Mesendoderm (in vitro differentiated cells): ENCODE measurements around the gene ARMC5.

Experiments used
- DNase-seq: peaks from one replicate; pipeline ENCODE4 v3.0.0; 2013
- H2AK5ac ChIP-seq: 2 replicates; pipeline ENCODE4 v1.6.1; 2013; ENCODE audit warnings: low read length, inconsistent platforms
- H2BK120ac ChIP-seq: 2 replicates; pipeline ENCODE4 v1.6.1; 2013; ENCODE audit warnings: low read depth, mild to moderate bottlenecking, low read length, moderate library complexity, mixed read lengths
- H2BK15ac ChIP-seq: replicated peaks from 2 replicates; pipeline ENCODE4 v1.6.1; 2013; ENCODE audit warnings: low read depth, mild to moderate bottlenecking, moderate library complexity
- H2BK5ac ChIP-seq: 2 replicates; pipeline ENCODE4 v1.6.1; 2013; ENCODE audit warnings: low read length, inconsistent platforms
- H3K18ac ChIP-seq: 2 replicates; pipeline ENCODE4 v1.6.1; 2013; ENCODE audit warnings: mild to moderate bottlenecking, low read length, mixed read lengths
- H3K23ac ChIP-seq: one replicate; pipeline ENCODE4 v1.6.1; 2013; ENCODE audit warnings: low read length
- H3K27ac ChIP-seq: 2 replicates; pipeline ENCODE4 v1.5.1; 2013; ENCODE audit warnings: low read depth, mild to moderate bottlenecking, inconsistent platforms, low read length, moderate library complexity
- H3K27me3 ChIP-seq: 2 replicates; pipeline ENCODE4 v1.6.1; 2013; ENCODE audit warnings: low read length, control low read depth, mild to moderate bottlenecking, inconsistent platforms; ENCODE audit not compliant: insufficient read depth, poor library complexity
- H3K36me3 ChIP-seq: 2 replicates; pipeline ENCODE4 v1.6.1; 2013; ENCODE audit warnings: low read length, inconsistent platforms; ENCODE audit not compliant: control insufficient read depth, insufficient read depth
- H3K4ac ChIP-seq: one replicate; pipeline ENCODE4 v1.6.1; 2013; ENCODE audit warnings: low read depth, mild to moderate bottlenecking, low read length, moderate library complexity
- H3K4me1 ChIP-seq: 2 replicates; pipeline ENCODE4 v1.6.1; 2013; ENCODE audit warnings: low read depth, low read length, inconsistent platforms; ENCODE audit not compliant: control insufficient read depth
- H3K4me2 ChIP-seq: 2 replicates; pipeline ENCODE4 v1.6.1; 2013; ENCODE audit warnings: low read length
- H3K4me3 ChIP-seq: 2 replicates; pipeline ENCODE4 v1.5.1; 2013; ENCODE audit warnings: mild to moderate bottlenecking, low read length
- H3K56ac ChIP-seq: one replicate; pipeline ENCODE4 v1.6.1; 2013; ENCODE audit warnings: low read length
- H3K79me1 ChIP-seq: 2 replicates; pipeline ENCODE4 v1.6.1; 2013; ENCODE audit warnings: low read length, inconsistent platforms
- H3K79me2 ChIP-seq: 2 replicates; pipeline ENCODE4 v1.6.1; 2013; ENCODE audit warnings: mild to moderate bottlenecking, low read length; ENCODE audit not compliant: control insufficient read depth, insufficient read depth
- H3K9ac ChIP-seq: 2 replicates; pipeline ENCODE4 v1.6.1; 2013; ENCODE audit warnings: low read length, inconsistent platforms
- H4K5ac ChIP-seq: one replicate; pipeline ENCODE4 v1.6.1; 2013; ENCODE audit warnings: low read length
- H4K8ac ChIP-seq: one replicate; pipeline ENCODE4 v1.6.1; 2013; ENCODE audit warnings: low read depth, mild to moderate bottlenecking, control low read depth, low read length, moderate library complexity
- WGBS: extraction: QIAGEN DNeasy Blood & Tissue Kit; methylation state at CpG from one replicate; pipeline ENCODE4 v1.1.7; 2013; ENCODE audit warnings: low lambda C conversion rate, missing lambda C conversion rate; ENCODE audit not compliant: insufficient coverage; ENCODE audit errors: extremely low coverage; 5-methylcytosine and 5-hydroxymethylcytosine counted together

The ARMC5 gene

DNA sequence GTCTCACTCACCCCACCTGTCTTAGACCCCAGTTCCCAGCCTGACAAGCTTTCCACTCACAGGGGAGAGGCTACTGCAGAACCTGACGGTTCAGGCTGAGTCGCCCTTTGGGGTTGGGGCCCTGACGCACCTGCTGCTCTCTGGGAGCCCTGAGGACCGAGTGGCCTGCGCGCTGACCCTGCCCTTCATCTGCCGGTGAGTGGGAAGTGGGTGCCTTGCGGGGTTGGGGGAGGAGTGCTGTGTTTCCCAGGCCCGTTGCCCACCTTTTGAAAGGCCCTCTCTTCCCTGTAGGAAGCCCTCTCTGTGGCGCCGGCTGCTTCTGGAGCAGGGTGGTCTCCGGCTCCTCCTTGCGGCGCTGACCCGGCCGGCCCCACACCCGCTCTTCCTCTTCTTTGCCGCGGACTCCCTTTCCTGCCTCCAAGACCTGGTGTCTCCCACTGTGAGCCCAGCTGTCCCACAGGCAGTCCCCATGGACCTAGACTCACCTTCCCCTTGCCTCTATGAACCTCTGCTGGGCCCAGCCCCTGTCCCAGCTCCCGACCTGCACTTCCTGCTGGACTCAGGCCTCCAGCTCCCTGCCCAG is 6.6 kb downstream of the ARMC5 start:
- Histone ChIP-seq H2BK5ac (no peak overlapping the region), H4K5ac (no peak overlapping the region)

DNA sequence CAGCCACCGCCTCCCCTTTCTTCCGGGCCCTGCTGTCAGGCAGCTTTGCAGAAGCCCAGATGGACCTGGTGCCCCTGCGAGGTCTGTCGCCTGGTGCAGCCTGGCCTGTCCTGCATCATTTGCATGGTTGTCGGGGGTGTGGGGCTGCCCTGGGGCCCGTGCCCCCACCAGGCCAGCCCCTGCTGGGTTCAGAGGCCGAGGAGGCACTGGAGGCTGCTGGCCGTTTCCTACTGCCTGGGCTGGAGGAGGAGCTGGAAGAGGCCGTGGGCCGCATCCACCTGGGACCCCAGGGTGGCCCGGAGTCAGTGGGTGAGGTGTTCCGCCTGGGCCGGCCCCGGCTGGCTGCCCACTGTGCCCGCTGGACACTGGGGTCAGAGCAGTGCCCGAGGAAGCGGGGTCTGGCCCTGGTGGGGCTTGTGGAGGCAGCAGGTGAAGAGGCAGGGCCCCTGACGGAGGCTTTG is 7.1 kb downstream of the ARMC5 start:
- Histone ChIP-seq H3K4me2 (no peak overlapping the region), H2BK120ac (no peak overlapping the region), H4K5ac (no peak overlapping the region), H3K79me1 (no peaks in the 10 kb centered on the region), H3K56ac (no peak overlapping the region), H3K79me2 (no peaks in the 10 kb centered on the region), H3K18ac (no peak overlapping the region), H3K27ac (no peak overlapping the region), H3K27me3 (no peaks in the 10 kb centered on the region), H3K9ac (no peak overlapping the region), H3K36me3 (no peaks in the 10 kb centered on the region), H3K4ac (no peak overlapping the region), H4K8ac (no peak overlapping the region), H2BK15ac (no peak overlapping the region), H3K23ac (no peak overlapping the region), H3K4me1 (no peaks in the 10 kb centered on the region), H2BK5ac (no peak overlapping the region), H3K4me3 (no peak overlapping the region), H2AK5ac (no peak overlapping the region)
- DNase-seq, result no peak
- WGBS, result no CpG with 5 or more reads among the region's 18 CpGs

More for the DNA sequence above, 6.6 kb downstream of the ARMC5 start:
- WGBS, result no CpG with 5 or more reads among the region's 20 CpGs
- no peak overlapping the region for H3K27ac ChIP-seq
- H3K79me1 ChIP-seq, result no peaks in the 10 kb centered on the region
- H3K79me2 ChIP-seq, result no peaks in the 10 kb centered on the region
- no peaks in the 10 kb centered on the region for H3K27me3 ChIP-seq
- H3K23ac ChIP-seq, result no peak overlapping the region
- H3K4ac ChIP-seq, result no peak overlapping the region
- H3K56ac ChIP-seq, result no peak overlapping the region
- no peak overlapping the region for H2BK120ac ChIP-seq
- no peak overlapping the region for H3K4me3 ChIP-seq
- H3K9ac ChIP-seq, result no peak overlapping the region
- no peaks in the 10 kb centered on the region for H3K4me1 ChIP-seq
- H3K18ac ChIP-seq, result no peak overlapping the region
- no peak overlapping the region for H3K4me2 ChIP-seq
- H2AK5ac ChIP-seq, result no peak overlapping the region
- no peak overlapping the region for H2BK15ac ChIP-seq
- H4K8ac ChIP-seq, result no peak overlapping the region
- H3K36me3 ChIP-seq, result no peaks in the 10 kb centered on the region
- DNase-seq, result no peak

GRCh38 chr16:31467151-31467773 is 8.0 kb downstream of the ARMC5 start:
- H3K36me3 ChIP-seq, result no peaks in the 10 kb centered on the region
- H3K9ac ChIP-seq, result no peak overlapping the region
- no peak overlapping the region for H3K56ac ChIP-seq
- DNase-seq, result no peak
- no peak overlapping the region for H2AK5ac ChIP-seq
- no peak overlapping the region for H3K4me3 ChIP-seq
- H3K79me1 ChIP-seq, result no peaks in the 10 kb centered on the region
- no peak overlapping the region for H2BK15ac ChIP-seq
- H3K27ac ChIP-seq, result no peak overlapping the region
- H2BK120ac ChIP-seq, result no peak overlapping the region
- no peaks in the 10 kb centered on the region for H3K4me1 ChIP-seq
- WGBS, result no CpG with 5 or more reads among the region's 5 CpGs
- no peak overlapping the region for H3K23ac ChIP-seq
- no peak overlapping the region for H3K4me2 ChIP-seq
- H2BK5ac ChIP-seq, result no peak overlapping the region
- H4K5ac ChIP-seq, result no peak overlapping the region
- H3K79me2 ChIP-seq, result no peaks in the 10 kb centered on the region
- no peak overlapping the region for H3K18ac ChIP-seq
- no peak overlapping the region for H3K4ac ChIP-seq
- H4K8ac ChIP-seq, result no peak overlapping the region
- no peaks in the 10 kb centered on the region for H3K27me3 ChIP-seq

GRCh38 chr16:31467858-31468257 is 8.6 kb downstream of the ARMC5 start:
- H3K4me3 ChIP-seq, result no peak overlapping the region
- no peak overlapping the region for H3K9ac ChIP-seq
- H3K27ac ChIP-seq, result no peak overlapping the region
- H3K23ac ChIP-seq, result no peak overlapping the region
- DNase-seq, result no peak
- H3K27me3 ChIP-seq, result no peaks in the 10 kb centered on the region
- no peak overlapping the region for H3K18ac ChIP-seq
- H2AK5ac ChIP-seq, result no peak overlapping the region
- H3K36me3 ChIP-seq, result no peaks in the 10 kb centered on the region
- WGBS, result no CpG with 5 or more reads among the region's 5 CpGs
- no peak overlapping the region for H2BK5ac ChIP-seq
- no peak overlapping the region for H3K4ac ChIP-seq
- H3K79me1 ChIP-seq, result no peaks in the 10 kb centered on the region
- H3K4me2 ChIP-seq, result no peak overlapping the region
- no peak overlapping the region for H4K5ac ChIP-seq
- no peak overlapping the region for H3K56ac ChIP-seq
- H3K79me2 ChIP-seq, result no peaks in the 10 kb centered on the region
- H2BK120ac ChIP-seq, result no peak overlapping the region
- no peaks in the 10 kb centered on the region for H3K4me1 ChIP-seq
- no peak overlapping the region for H2BK15ac ChIP-seq
- no peak overlapping the region for H4K8ac ChIP-seq

- Histone ChIP-seq H3K4me2 (no peak overlapping the region), H4K8ac (no peak overlapping the region), H3K27ac (no peak overlapping the region), H3K18ac (no peak overlapping the region), H3K4me3 (no peak overlapping the region), H2BK15ac (no peak overlapping the region), H2BK120ac (no peak overlapping the region), H3K79me2 (no peaks in the 10 kb centered on the region), H2AK5ac (no peak overlapping the region), H3K4me1 (no peaks in the 10 kb centered on the region), H3K9ac (no peak overlapping the region), H3K23ac (no peak overlapping the region), H3K79me1 (no peaks in the 10 kb centered on the region), H3K36me3 (no peaks in the 10 kb centered on the region), H2BK5ac (no peak overlapping the region), H3K4ac (no peak overlapping the region), H3K27me3 (peaks cover under 1% of the 10 kb centered on the region), H4K5ac (no peak overlapping the region), H3K56ac (no peak overlapping the region)
- WGBS, result no CpG with 5 or more reads among the region's 3 CpGs
- DNase-seq, result no peak
Observed at GRCh38 chr16:31470615-31471014, 11.3 kb downstream of the ARMC5 start.
